ENCODE measurements around the gene SERINC5. TPM values are rescaled to one million over a fixed set of nuclear protein-coding genes. Genes with fewer than 3 reads are reported as not detected.
"Not testable (repeated sequence)": the region's sequence is repeated elsewhere in the genome, so short reads cannot be mapped to it uniquely, and the experiment has no call there.

SERINC5 gene
- total RNA-seq, 2 donors from 2014 or later: 13.5 to 14.7 TPM

DNA sequence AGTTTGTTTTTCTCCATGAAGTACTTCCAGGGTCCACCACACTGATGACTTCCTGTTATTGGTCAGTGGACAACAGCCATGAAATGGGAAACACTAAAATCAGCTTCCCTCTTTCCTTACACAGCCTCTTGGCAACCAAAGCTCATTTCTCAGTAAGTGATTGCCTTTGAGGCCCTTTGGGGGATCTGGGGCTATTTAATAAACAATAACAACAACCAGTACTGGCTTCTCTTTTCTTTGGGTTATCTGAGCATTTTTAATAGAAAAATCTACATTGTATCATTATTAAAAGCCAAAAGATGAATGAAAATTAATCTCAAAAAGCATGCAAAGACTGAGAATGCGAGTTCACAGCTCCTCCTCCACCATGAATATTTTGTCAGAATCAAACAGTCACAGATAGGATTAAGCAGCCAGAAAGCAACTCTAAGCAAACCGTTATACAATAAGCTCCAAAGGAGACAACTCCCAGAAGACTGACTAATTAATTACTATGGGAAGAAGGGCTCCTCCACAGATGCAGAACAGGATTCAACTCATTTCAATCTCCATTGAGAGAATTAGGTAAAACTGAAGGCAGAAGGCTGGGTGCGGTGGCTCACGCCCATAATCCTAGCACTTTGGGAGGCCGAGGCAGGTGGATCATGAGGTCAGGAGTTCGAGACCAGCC is 68.3 kb downstream of the SERINC5 start:
- no peak for DNase-seq (ENCODE audit: low spot score)
- intact Hi-C loops (cut with DNase I): loop anchor here in 1 of 2 donors (5.0 kb wide), 3 partner anchors 895 to 1715 kb away; no protein-coding TSS in a partner anchor

- DNase-seq (ENCODE audit: low spot score): not testable (repeated sequence)
- intact Hi-C loops (cut with DNase I): loop anchor here in 1 of 2 donors (5.0 kb wide), 3 partner anchors 897 to 1717 kb away; no protein-coding TSS in a partner anchor
Measured at GRCh38 chr5:80185535-80185934, 70.3 kb downstream of the SERINC5 start.

DNA sequence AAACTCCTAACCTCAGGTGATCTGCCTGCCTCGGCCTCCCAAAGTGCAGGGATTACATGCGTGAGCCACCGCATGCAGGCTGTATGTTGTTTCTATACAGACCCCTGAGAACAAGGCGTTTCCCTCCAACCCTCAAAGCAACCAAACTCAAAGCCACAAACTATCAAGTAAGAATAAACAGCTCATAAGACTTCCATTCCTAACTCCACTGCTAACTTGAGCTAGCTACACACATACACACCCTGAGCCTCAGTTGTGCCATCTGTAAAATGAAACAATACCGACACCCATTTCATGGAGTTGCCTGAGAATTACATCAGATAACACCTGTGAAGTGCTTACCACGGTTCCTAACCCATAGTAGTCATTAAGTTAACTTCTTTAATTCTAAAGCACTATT is 70.8 kb downstream of the SERINC5 start:
- DNase-seq (ENCODE audit: low spot score): no peak
- intact Hi-C loops (cut with DNase I): loop anchor here in 1 of 2 donors (5.0 kb wide), 3 partner anchors 897 to 1717 kb away; no protein-coding TSS in a partner anchor

GRCh38 chr5:80184235-80185023 is 71.4 kb downstream of the SERINC5 start:
- intact Hi-C loops (cut with DNase I): loop anchor here in 1 of 2 donors (5.0 kb wide), 3 partner anchors 898 to 1718 kb away; no protein-coding TSS in a partner anchor

DNA sequence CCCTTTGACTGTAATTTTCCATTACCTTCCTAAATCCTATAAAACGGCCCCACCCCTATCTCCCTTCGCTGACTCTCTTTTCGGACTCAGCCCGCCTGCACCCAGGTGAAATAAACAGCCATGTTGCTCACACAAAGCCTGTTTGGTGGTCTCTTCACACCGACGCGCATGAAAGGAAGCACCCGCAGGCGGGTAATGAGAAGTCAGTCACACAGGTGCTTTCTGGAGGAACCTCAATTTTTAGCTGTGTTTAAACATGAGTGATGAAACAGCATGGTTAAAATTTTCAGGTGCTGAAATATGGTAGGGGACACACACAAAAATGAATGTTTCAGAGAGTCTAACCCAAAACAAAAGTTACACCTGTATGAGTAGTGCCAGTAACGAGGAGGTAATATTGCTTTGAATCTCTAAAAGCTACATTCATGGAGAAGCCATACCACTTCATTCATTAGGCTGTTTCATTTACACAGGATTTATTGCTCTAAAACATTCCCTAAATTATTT is 72.1 kb downstream of the SERINC5 start:
- DNase-seq (ENCODE audit: low spot score); intact Hi-C loops (cut with DNase I): not testable (repeated sequence)

More at GRCh38 chr5:80184235-80185023, 71.4 kb downstream of the SERINC5 start:
- DNase-seq (ENCODE audit: low spot score): no peak

DNA sequence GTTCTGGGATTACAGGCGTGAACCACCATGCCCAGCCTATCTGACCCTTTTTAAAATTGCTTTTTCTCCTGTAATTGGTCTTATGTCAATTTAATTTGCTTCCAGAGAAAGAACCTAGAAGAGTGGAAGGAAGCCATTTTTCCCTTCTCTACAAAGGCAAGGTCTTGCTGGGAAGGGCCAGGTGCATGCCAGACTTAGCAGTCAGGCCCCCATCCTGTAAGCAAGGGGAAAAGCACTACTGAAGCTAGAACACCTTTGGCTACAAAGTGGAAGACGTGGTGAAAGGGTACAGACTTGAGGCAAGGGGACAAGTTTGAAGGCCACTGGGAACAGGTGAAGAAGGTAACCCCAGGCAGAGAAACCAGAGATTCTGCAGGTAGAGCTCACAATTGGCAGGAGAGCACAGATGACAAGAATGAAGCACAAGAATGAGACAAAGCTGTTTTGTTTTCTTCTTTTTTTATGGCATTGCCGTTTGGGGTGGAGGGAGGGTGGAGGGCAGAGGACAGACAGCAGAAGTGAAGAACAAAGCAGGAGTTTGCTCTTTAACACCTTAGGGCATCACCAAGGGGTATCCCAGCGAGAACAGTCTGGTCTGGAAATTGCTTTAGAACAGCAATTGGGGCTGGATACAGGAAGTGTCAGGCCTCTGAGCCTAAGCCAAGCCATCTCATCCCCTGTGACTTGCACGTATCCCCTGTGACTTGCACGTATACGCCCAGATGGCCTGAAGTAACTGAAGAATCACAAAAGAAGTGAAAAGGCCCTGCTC is 72.9 kb downstream of the SERINC5 start:
- no peak for DNase-seq (ENCODE audit: low spot score)
- intact Hi-C loops (cut with DNase I): no loop called here

DNA sequence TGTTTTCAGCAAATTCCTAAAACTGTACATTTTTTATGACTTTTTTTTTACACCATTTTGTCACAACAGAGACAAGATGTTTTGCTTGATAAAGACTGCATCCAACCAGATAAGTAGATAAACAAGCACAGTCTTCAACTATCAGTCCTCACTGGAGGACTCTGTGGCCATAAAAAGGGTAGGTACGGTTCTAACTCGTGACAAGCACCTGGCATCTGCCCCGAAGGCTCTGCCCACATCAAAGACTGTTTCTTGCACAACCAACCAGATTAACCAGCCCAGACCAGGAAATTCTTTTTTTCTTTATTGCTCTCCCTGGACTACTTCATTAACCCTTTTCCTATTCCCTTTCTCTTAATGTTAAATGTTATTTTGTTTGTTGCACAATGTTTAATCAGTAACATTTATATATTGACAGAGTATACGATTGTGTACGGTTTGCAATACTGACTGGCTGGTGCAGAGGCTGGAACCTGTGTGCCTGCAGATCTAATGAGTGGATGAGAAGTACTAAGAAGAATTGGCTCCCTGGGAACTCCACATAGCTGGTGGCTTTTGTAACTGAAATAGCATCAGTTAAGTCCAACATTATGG is 74.1 kb downstream of the SERINC5 start:
- DNase-seq (ENCODE audit: low spot score): no peak
- intact Hi-C loops (cut with DNase I): no loop called here

GRCh38 chr5:80177236-80177635 is 78.6 kb downstream of the SERINC5 start:
- DNase-seq (ENCODE audit: low spot score): no peak

DNA sequence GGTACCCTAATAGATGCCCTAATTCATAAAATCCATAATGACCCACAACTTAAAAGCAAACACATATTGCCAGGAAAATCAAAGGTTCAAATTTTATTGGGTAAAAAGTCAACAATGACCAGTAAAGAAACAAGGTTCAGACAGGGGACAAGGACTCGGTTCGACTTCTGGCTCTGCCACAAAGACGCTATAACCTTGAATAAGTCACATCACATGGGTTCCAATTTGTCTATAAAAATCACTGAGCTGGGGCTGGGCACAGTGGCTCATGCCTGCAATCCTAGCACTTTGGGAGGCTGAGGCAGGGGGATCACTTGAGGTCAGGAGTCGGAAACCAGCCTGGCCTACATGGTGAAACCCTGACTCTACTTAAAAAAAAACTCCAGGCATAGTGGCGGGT is 80.5 kb downstream of the SERINC5 start:
- intact Hi-C loops (cut with DNase I): no loop called here
- no peak for DNase-seq (ENCODE audit: low spot score)

More at GRCh38 chr5:80177236-80177635, 78.6 kb downstream of the SERINC5 start:
- intact Hi-C loops (cut with DNase I): no loop called here

GRCh38 chr5:80174790-80175189 is 81.1 kb downstream of the SERINC5 start:
- DNase-seq (ENCODE audit: low spot score): no peak
- intact Hi-C loops (cut with DNase I): no loop called here

DNA sequence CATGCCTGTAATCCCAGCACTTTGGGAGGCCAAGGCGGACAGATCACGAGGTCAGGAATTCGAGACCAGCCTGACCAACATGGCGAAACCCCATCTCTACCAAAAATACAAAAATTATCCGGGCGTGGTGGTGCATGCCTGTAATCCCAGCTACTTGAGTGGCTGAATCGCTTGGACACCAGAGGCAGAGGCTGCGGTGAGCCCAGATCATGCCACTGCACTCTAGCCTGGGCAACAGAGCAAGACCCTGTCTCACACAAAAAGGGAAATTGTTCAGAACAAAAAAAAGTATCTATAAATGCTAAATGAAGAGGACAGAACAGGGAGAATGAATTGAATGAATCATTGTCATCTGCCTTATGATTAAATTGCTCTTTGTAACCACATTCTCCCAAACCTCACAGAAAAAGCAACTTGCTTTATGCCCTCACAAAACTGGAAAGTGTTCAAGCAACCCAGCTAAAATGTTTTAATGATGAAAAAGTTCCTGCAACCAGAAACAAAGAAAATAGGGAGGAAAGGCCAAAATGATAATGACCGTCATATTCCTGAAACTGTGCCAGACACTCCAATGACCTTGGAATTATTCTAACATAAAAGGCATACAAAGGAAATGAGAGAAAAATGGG is 83.7 kb downstream of the SERINC5 start:
- no peak for DNase-seq (ENCODE audit: low spot score)
- intact Hi-C loops (cut with DNase I): no loop called here

- no peak for DNase-seq (ENCODE audit: low spot score)
- intact Hi-C loops (cut with DNase I): no loop called here
Measured at GRCh38 chr5:80170117-80170535, 85.7 kb downstream of the SERINC5 start.

GRCh38 chr5:80168388-80169028 is 87.3 kb downstream of the SERINC5 start:
- no peak for DNase-seq (ENCODE audit: low spot score)
- intact Hi-C loops (cut with DNase I): no loop called here

DNA sequence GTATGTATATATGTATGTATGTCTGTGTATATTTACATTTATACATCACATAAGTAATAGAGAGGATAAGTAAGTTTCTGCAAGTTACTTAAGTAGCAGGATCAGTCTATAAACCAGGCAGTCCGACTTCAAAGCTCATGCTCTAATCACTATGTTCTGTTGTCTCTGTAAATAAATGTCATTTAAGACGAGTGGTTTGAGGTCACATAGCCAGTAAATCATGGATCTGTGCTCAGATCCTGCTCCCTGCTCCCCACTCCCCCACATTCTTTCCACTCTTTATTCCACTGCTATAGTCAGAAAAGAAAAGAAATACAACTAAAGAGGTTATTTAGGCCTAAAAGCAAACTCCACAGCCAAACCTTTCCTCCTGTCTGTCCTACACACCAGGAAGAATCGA is 90.4 kb downstream of the SERINC5 start:
- intact Hi-C loops (cut with DNase I): no loop called here
- no peak for DNase-seq (ENCODE audit: low spot score)

DNA sequence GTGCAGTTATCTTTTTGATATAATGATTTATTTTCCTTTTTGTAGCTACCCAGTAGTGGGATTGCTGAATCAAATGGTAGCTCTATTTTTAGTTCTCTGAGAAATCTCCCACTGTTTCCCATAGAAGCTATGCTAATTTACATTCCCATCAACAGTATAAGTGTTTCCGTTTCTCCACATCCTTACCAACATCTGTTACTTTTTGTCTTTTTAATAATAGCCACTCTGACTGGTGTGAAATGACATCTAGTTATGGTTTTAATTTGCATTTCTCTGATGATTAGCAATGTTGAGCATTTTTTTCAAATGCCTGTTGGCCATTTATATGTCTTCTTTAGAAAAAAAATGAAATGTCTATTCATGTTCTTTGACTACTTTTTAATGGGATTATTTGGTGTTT is 94.7 kb downstream of the SERINC5 start:
- DNase-seq (ENCODE audit: low spot score): no peak
- intact Hi-C loops (cut with DNase I): no loop called here

GRCh38 chr5:80160242-80160641 is 95.6 kb downstream of the SERINC5 start:
- intact Hi-C loops (cut with DNase I): no loop called here
- no peak for DNase-seq (ENCODE audit: low spot score)

DNA sequence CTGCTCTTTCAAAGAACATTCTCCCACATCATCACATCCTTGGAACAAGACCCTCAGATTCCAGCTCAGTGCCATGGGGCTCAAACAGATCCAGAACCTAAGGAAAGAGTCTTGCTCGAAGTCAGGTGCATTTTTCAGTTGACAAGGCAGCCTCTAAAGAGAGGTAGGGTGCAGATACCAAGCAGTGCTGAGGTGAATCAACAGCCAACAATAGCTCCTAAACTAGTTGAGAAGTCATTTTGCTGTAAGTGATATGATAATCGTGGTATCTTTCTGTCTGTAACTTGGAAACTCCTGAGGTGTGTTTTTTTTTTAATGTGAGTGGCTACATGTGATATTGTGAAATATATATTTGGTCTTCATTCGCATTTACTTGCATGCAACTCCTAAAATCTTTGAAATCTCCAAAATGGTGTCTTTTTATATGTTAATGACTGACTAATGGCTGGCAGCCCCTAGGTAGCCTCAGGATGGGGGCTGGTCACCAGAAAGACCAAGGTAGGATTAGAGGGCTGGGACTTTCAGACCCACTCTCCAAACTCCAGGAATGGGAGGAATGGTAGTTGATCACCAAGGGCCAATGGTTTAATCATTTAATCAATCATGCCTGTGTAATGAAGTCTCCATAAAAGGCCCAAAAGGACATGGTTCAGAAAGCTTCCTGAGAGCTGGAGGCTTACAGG is 96.6 kb downstream of the SERINC5 start:
- DNase-seq (ENCODE audit: low spot score): no peak
- intact Hi-C loops (cut with DNase I): no loop called here

- intact Hi-C loops (cut with DNase I): no loop called here
- no peak for DNase-seq (ENCODE audit: low spot score)
Measured at GRCh38 chr5:80156156-80156555, 99.7 kb downstream of the SERINC5 start.

Measured in posterior vena cava (tissue), 2 donors.